ENCODE data around the gene MACC1. TPM values are rescaled to one million over a fixed set of nuclear protein-coding genes. Genes with fewer than 3 reads are reported as not detected.

MACC1 gene
- total and polyA plus RNA-seq, 2 of the 13 experiments (the other 11 are each of a cell fraction or from before 2014, with no cell fraction given): 0.04 TPM; not detected in 1

DNA sequence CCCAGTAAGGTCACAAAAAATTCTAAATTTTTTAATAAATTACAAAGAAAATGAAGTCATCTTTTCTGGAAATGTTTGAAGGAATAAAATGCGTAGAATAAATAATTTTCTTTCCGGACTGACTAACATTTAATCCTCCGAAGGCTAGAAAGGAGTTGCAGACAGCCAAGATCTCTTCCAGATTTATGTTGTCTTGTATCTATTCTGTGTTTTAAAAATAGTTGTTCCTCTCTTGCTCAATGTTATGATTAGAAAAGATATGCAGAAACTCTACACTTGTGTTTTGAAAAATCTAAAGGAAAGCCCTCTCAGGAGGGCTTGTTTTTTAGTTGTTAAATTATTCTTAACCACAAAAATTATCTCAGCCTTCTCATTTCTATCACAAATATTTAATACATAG, 70.7 kb downstream of the MACC1 start:
- Histone ChIP-seq H3K27me3 (ENCODE audit: control insufficient read depth in 1 of 2, insufficient read depth in 2 of 2, low read length in 2 of 2) (no peaks in the 10 kb centered on the region), H3K4me2 (ENCODE audit: low read depth, low read length) (no peak overlapping the region), H4K20me1 (ENCODE audit: insufficient read depth, low read length) (no peaks in the 10 kb centered on the region), H3K27ac (ENCODE audit: extremely low read length, insufficient read depth, low read length) (no peak overlapping the region), H3K4me1 (ENCODE audit: insufficient read depth, low read length) (no peaks in the 10 kb centered on the region), H3K4me3 (replicated peaks in 1 of 3; ENCODE audit: insufficient read depth in 1 of 3, low read depth in 2 of 3, low read length in 3 of 3) (no peak overlapping the region), H3K9me3 (ENCODE audit: low read length) (no peaks in the 10 kb centered on the region), H3K36me3 (replicated peaks in 1 of 2; ENCODE audit: control insufficient read depth in 1 of 2, insufficient read depth in 2 of 2, low read length in 2 of 2) (no peaks in the 10 kb centered on the region), H3K9ac (ENCODE audit: insufficient read depth, low read depth, low read length) (no peak overlapping the region), H2AFZ (ENCODE audit: low read length) (no peak overlapping the region), H3K79me2 (ENCODE audit: insufficient read depth, low read length) (no peaks in the 10 kb centered on the region)
- intact Hi-C loops (cut with micrococcal nuclease; ENCODE audit: unreplicated experiment) (no loop called here), in situ Hi-C loops (cut with HindIII; ENCODE audit: extremely low pct_ligation_motif_present, low pct_unique_long_range_greater_than_20kb) (no loop called here)
- WGBS (ENCODE audit: low lambda C conversion rate): 18% methylated on average over 3 of the region's 3 CpGs
- POLR2A ChIA-PET: no interaction called here
- no peak for ATAC-seq
- TF ChIP-seq IRF2 (CRISPR knock-in tag; IDR thresholded peaks at IDR 0.05) (no peak), HNF1A (IDR thresholded peaks at IDR 0.05; ENCODE audit: low read depth) (no peak), HNF1A (CRISPR knock-in tag; IDR thresholded peaks at IDR 0.05; ENCODE audit: borderline replicate concordance) (no peak), ZNF335 (CRISPR knock-in tag; IDR thresholded peaks at IDR 0.05) (no peak)
- no peak for FAIRE-seq
- no TSS peak for BruUV-seq (replicated peaks)
- DNase-seq (ENCODE audit: low spot score): no peak
- CTCF ChIA-PET (ENCODE audit: low intra/inter-chr PET ratio, low total read pairs): no interaction called here

- Histone ChIP-seq H3K27ac (ENCODE audit: extremely low read length, insufficient read depth, low read length) (no peak overlapping the region), H3K9ac (ENCODE audit: insufficient read depth, low read depth, low read length) (no peak overlapping the region), H3K36me3 (replicated peaks in 1 of 2; ENCODE audit: control insufficient read depth in 1 of 2, insufficient read depth in 2 of 2, low read length in 2 of 2) (no peaks in the 10 kb centered on the region), H3K4me3 (replicated peaks in 1 of 3; ENCODE audit: insufficient read depth in 1 of 3, low read depth in 2 of 3, low read length in 3 of 3) (no peak overlapping the region), H4K20me1 (ENCODE audit: insufficient read depth, low read length) (no peaks in the 10 kb centered on the region), H3K4me2 (ENCODE audit: low read depth, low read length) (no peak overlapping the region), H3K27me3 (ENCODE audit: control insufficient read depth in 1 of 2, insufficient read depth in 2 of 2, low read length in 2 of 2) (no peaks in the 10 kb centered on the region), H3K79me2 (ENCODE audit: insufficient read depth, low read length) (no peaks in the 10 kb centered on the region), H2AFZ (ENCODE audit: low read length) (no peak overlapping the region), H3K4me1 (ENCODE audit: insufficient read depth, low read length) (no peaks in the 10 kb centered on the region), H3K9me3 (ENCODE audit: low read length) (no peaks in the 10 kb centered on the region)
- FAIRE-seq (no peak), DNase-seq (ENCODE audit: low spot score) (no peak), ATAC-seq (no peak)
- CTCF ChIA-PET (ENCODE audit: low intra/inter-chr PET ratio, low total read pairs): no interaction called here
- intact Hi-C loops (cut with micrococcal nuclease; ENCODE audit: unreplicated experiment) (no loop called here), in situ Hi-C loops (cut with HindIII; ENCODE audit: extremely low pct_ligation_motif_present, low pct_unique_long_range_greater_than_20kb) (no loop called here)
- 3% methylated on average over 3 of the region's 3 CpGs for WGBS (ENCODE audit: low lambda C conversion rate)
- POLR2A ChIA-PET: no interaction called here
- TF ChIP-seq ZFP36 (IDR thresholded peaks at IDR 0.05; ENCODE audit: borderline replicate concordance, low read depth, low read length, partially characterized antibody): no peak
- TF ChIP-seq HOXA5 (CRISPR knock-in tag; IDR thresholded peaks at IDR 0.05): no peak
- no peak for TF ChIP-seq SOX13 (IDR thresholded peaks at IDR 0.05)
- no peak for TF ChIP-seq SOX13 (CRISPR knock-in tag; conservative IDR thresholded peaks at IDR 0.05 in 1 of 2, IDR thresholded peaks at IDR 0.05 in 1 of 2)
- no peak for TF ChIP-seq ZNF589 (CRISPR knock-in tag; conservative IDR thresholded peaks at IDR 0.05)
- no peak for TF ChIP-seq ERF (CRISPR knock-in tag; IDR thresholded peaks at IDR 0.05)
- TF ChIP-seq ZNF558 (CRISPR knock-in tag; IDR thresholded peaks at IDR 0.05; ENCODE audit: borderline replicate concordance): no peak
- TF ChIP-seq GTF3A (CRISPR knock-in tag; conservative IDR thresholded peaks at IDR 0.05): no peak
- no TSS peak for BruUV-seq (replicated peaks)
Measured at GRCh38 chr7:20144801-20145200, 72.4 kb downstream of the MACC1 start.
